GM23338 (cell line): ENCODE results near the gene TBL1XR1. TPM values are rescaled to one million over a fixed set of nuclear protein-coding genes. Genes with fewer than 3 reads are reported as not detected.
"Not testable (repeated sequence)": the region's sequence is repeated elsewhere in the genome, so short reads cannot be mapped to it uniquely, and the experiment has no call there.

Experiments used
- ATAC-seq: fragments of 200-7000 bp; cut with Tn5 transposase; 3 replicates; pipeline ENCODE4 v1.9.1; 2020
- DNase-seq: peaks from one replicate; pipeline ENCODE4 v3.0.0-alpha.2; 2015; ENCODE audit warnings: low spot score
- H2AFZ ChIP-seq: fragments of 200-600 bp; sonication (generic); 2 replicates; pipeline ENCODE4 v1.8.0; 2016; ENCODE audit warnings: antibody characterized with exemption, mild to moderate bottlenecking, moderate library complexity
- H3F3A ChIP-seq: fragments of 200-600 bp; sonication (generic); replicated peaks from 2 replicates; pipeline ENCODE4 v1.8.0; 2017; ENCODE audit warnings: antibody characterized with exemption, mixed run types, low read depth
- H3K27ac ChIP-seq: fragments of 200-600 bp; sonication (generic); 2 replicates; pipeline ENCODE4 v1.6.1; 2016; ENCODE audit warnings: low read depth
- H3K27me3 ChIP-seq: fragments of 200-600 bp; sonication (generic); 2 replicates; pipeline ENCODE4 v1.8.0; 2016; ENCODE audit warnings: mild to moderate bottlenecking, mixed run types, moderate library complexity; ENCODE audit not compliant: insufficient read depth
- H3K36me3 ChIP-seq: fragments of 200-600 bp; sonication (generic); 2 replicates; pipeline ENCODE4 v1.8.0; 2016; ENCODE audit warnings: mild to moderate bottlenecking; ENCODE audit not compliant: insufficient read depth
- H3K4me1 ChIP-seq: fragments of 200-600 bp; sonication (generic); 2 replicates; pipeline ENCODE4 v1.8.0; 2016; ENCODE audit warnings: mild to moderate bottlenecking, moderate library complexity; ENCODE audit not compliant: insufficient read depth
- H3K4me2 ChIP-seq: fragments of 200-600 bp; sonication (generic); 2 replicates; pipeline ENCODE4 v1.7.1; 2017; ENCODE audit warnings: mixed run types
- H3K4me3 ChIP-seq: fragments of 200-600 bp; sonication (generic); 2 replicates; pipeline ENCODE4 v1.6.1; 2016; ENCODE audit warnings: mixed run types
- H3K79me2 ChIP-seq: fragments of 200-600 bp; sonication (generic); replicated peaks from 2 replicates; pipeline ENCODE4 v1.8.0; 2017; ENCODE audit warnings: mild to moderate bottlenecking; ENCODE audit not compliant: insufficient read depth
- H3K9me2 ChIP-seq: fragments of 200-600 bp; sonication (generic); 2 replicates; pipeline ENCODE4 v1.8.0; 2017; ENCODE audit not compliant: insufficient read depth
- H4K20me1 ChIP-seq: fragments of 200-600 bp; sonication (generic); replicated peaks from 2 replicates; pipeline ENCODE4 v1.8.0; 2017; ENCODE audit warnings: mild to moderate bottlenecking; ENCODE audit not compliant: insufficient read depth
- H3K27ac Mint-ChIP-seq: 2 replicates; pipeline ENCODE4 v1.8.0; 2020; ENCODE audit warnings: inconsistent platforms, mild to moderate bottlenecking, moderate library complexity, mixed read lengths
- H3K27me3 Mint-ChIP-seq: 3 replicates; pipeline ENCODE4 v1.8.0; 2022; ENCODE audit warnings: low read depth, mild to moderate bottlenecking, moderate library complexity, mixed read lengths, inconsistent platforms; ENCODE audit not compliant: insufficient read depth, poor library complexity
- H3K36me3 Mint-ChIP-seq: 3 replicates; pipeline ENCODE4 v1.8.0; 2021; ENCODE audit warnings: low read depth, mild to moderate bottlenecking, inconsistent platforms, moderate library complexity, mixed read lengths
- H3K4me1 Mint-ChIP-seq: 3 replicates; pipeline ENCODE4 v1.8.0; 2020; ENCODE audit warnings: mild to moderate bottlenecking, inconsistent platforms, mixed read lengths
- H3K4me3 Mint-ChIP-seq: 3 replicates; pipeline ENCODE4 v1.8.0; 2021; ENCODE audit warnings: moderate library complexity, mild to moderate bottlenecking, inconsistent platforms, mixed read lengths
- H3K9me3 Mint-ChIP-seq: 3 replicates; pipeline ENCODE4 v1.8.0; 2020; ENCODE audit warnings: moderate library complexity, mild to moderate bottlenecking, inconsistent platforms, mixed read lengths
- CREB1 ChIP-seq: fragments of 250-450 bp; sonication (Bioruptor Pico); IDR thresholded peaks from 2 replicates; pipeline ENCODE4 v1.5.0; 2020; ENCODE audit warnings: low read depth, mild to moderate bottlenecking, moderate library complexity
- CTCF ChIP-seq, 2 experiments: fragments of 200-600 bp in 1 of 2; sonication (generic) in 1 of 2; conservative IDR thresholded peaks; 2 replicates each; pipeline versions ENCODE4 v1.5.1 to v1.6.1; 2016 to 2017; ENCODE audit warnings: antibody characterized with exemption in 2 of 2, low read depth in 2 of 2, mild to moderate bottlenecking in 2 of 2, moderate library complexity in 1 of 2
- EZH2 ChIP-seq: fragments of 200-600 bp; sonication (generic); IDR thresholded peaks from one replicate; pipeline ENCODE4 v1.8.0; 2017; ENCODE audit warnings: antibody characterized with exemption, mild to moderate bottlenecking, low read depth; ENCODE audit not compliant: unreplicated experiment
- EZH2phosphoT487 ChIP-seq: fragments of 200-600 bp; sonication (generic); IDR thresholded peaks from one replicate; pipeline ENCODE4 v1.8.1; 2018; ENCODE audit warnings: antibody characterized with exemption; ENCODE audit not compliant: unreplicated experiment
- JUNB ChIP-seq: IDR thresholded peaks from one replicate; pipeline ENCODE4 v1.6.1; 2016; ENCODE audit warnings: antibody characterized with exemption; ENCODE audit not compliant: unreplicated experiment
- NANOG ChIP-seq: IDR thresholded peaks from 2 replicates; pipeline ENCODE4 v1.6.1; 2016; ENCODE audit warnings: antibody characterized with exemption, borderline replicate concordance
- POLR2AphosphoS5 ChIP-seq: IDR thresholded peaks from 2 replicates; pipeline ENCODE4 v1.6.1; 2016; ENCODE audit warnings: antibody characterized with exemption, low read depth
- REST ChIP-seq: IDR thresholded peaks from one replicate; pipeline ENCODE4 v1.6.1; 2018; ENCODE audit warnings: antibody characterized with exemption; ENCODE audit not compliant: unreplicated experiment
- STAT1 ChIP-seq: IDR thresholded peaks from one replicate; pipeline ENCODE4 v1.6.1; 2016; ENCODE audit warnings: antibody characterized with exemption; ENCODE audit not compliant: unreplicated experiment
- ZNF114 ChIP-seq: fragments of 250-450 bp; sonication (Bioruptor Pico); IDR thresholded peaks from 2 replicates; pipeline ENCODE4 v1.5.0; 2020; ENCODE audit warnings: mild to moderate bottlenecking, moderate library complexity
- polyA plus RNA-seq: library from polyadenylated mRNA; unstranded; fragments of >200 nt; fragmentation: Nextera tagmentation; extraction: Ambion mirVana; gene quantifications from 2 replicates; pipeline ENCODE4 v1.2.1, GENCODE V29; 2016
- total RNA-seq: library from RNA; depleted of rRNA; stranded (reverse); fragments of >200 nt; shearing (Covaris generic); gene quantifications from 2 replicates; pipeline ENCODE4 v1.2.3, GENCODE V29; 2014
- TF ChIP-seq, protein P1 (sequence below): IDR thresholded peaks from 2 replicates; pipeline ENCODE4 v1.6.1; 2016; ENCODE audit warnings: antibody characterized with exemption

The TBL1XR1 gene
- total and polyA plus RNA-seq, 2 experiments from 2014 or later: 49.6 to 122 TPM

DNA sequence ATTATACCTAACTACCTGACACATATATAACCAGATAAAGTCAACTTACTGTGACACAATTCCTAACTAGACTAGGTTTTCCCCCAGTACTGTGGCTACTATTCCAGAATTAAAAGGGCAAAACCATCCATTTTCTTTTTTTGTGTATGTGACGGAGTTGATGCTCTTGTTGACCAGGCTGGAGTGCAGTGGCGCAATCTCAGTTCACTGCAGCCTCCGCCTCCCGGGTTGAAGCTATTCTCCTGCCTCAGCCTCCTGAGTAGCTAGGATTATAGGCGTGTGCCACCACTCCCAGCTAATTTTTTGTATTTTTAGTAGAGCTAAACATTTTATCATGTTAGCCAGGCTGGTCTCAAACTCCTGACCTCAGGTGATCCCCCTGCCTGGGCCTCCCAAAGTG lies 7.1 kb downstream of the TBL1XR1 start:
- H4K20me1 ChIP-seq: peaks cover 88% of the 10 kb centered on the region
- 0 out of 2 replicates have a peak overlapping the region, but pooled peaks have one; percentile 48 for H3K4me2 ChIP-seq
- H3K4me3 Mint-ChIP-seq, H2AFZ ChIP-seq, H3K36me3 ChIP-seq, H3K9me2 ChIP-seq, H3K27ac ChIP-seq, ATAC-seq, DNase-seq, H3F3A ChIP-seq, H3K27me3 Mint-ChIP-seq, H3K9me3 Mint-ChIP-seq, H3K4me3 ChIP-seq, H3K27me3 ChIP-seq: not testable (repeated sequence)
- Mint-ChIP-seq H3K36me3 (peaks cover 33% of the 10 kb centered on the region), H3K4me1 (peaks cover 53% of the 10 kb centered on the region), H3K27ac (0 out of 2 replicates have a peak overlapping the region, but pooled peaks have one; percentile 68)
- H3K4me1 ChIP-seq: peaks cover 41% of the 10 kb centered on the region
- peaks cover 100% of the 10 kb centered on the region for H3K79me2 ChIP-seq

DNA sequence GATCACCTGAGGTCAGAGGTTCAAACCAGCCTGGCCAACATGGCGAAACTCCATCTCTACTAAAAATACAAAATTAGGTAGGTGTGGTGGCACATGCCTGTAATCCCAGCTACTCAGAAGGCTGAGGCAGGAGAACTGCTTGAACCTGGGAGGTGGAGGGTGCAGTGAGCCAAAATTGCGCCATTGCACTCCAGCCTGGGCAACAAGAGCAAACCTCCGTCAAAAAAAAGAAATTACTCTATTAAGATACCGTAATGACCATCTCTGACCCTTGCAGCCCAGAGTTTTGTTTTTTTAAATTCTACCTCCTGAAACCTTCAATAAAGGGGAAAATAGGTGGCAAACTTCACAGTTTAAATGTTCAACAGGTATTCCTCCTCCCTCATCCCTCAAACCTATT lies 9.0 kb downstream of the TBL1XR1 start:
- not testable (repeated sequence) for ATAC-seq, H3K4me3 ChIP-seq, H3K9me2 ChIP-seq, DNase-seq, H3F3A ChIP-seq, H3K27ac Mint-ChIP-seq, H3K36me3 ChIP-seq, H3K4me2 ChIP-seq, H3K4me3 Mint-ChIP-seq, H3K27me3 Mint-ChIP-seq, H3K9me3 Mint-ChIP-seq, H3K27ac ChIP-seq, H2AFZ ChIP-seq, H3K27me3 ChIP-seq
- Histone ChIP-seq H4K20me1 (peaks cover 91% of the 10 kb centered on the region), H3K4me1 (peaks cover 24% of the 10 kb centered on the region), H3K79me2 (peaks cover 100% of the 10 kb centered on the region)
- Mint-ChIP-seq H3K4me1 (peaks cover 43% of the 10 kb centered on the region), H3K36me3 (peaks cover 22% of the 10 kb centered on the region)

- Histone ChIP-seq H3K27ac (no peak overlapping the region), H2AFZ (no peak overlapping the region), H3F3A (no peaks in the 10 kb centered on the region), H3K4me2 (no peak overlapping the region), H3K79me2 (peaks cover 100% of the 10 kb centered on the region), H3K4me1 (peaks cover 25% of the 10 kb centered on the region), H3K4me3 (no peak overlapping the region), H3K36me3 (no peaks in the 10 kb centered on the region), H4K20me1 (peaks cover 92% of the 10 kb centered on the region), H3K27me3 (no peaks in the 10 kb centered on the region), H3K9me2 (no peaks in the 10 kb centered on the region)
- Mint-ChIP-seq H3K9me3 (no peaks in the 10 kb centered on the region), H3K4me1 (peaks cover 38% of the 10 kb centered on the region), H3K36me3 (peaks cover 8% of the 10 kb centered on the region; the same call in 1 of the 3 replicates), H3K4me3 (no peak overlapping the region), H3K27ac (no peak overlapping the region), H3K27me3 (no peaks in the 10 kb centered on the region)
- no peak for ATAC-seq
- DNase-seq: no peak
- TF ChIP-seq POLR2AphosphoS5: no peak
- no peak for TF ChIP-seq CTCF (conservative IDR thresholded peaks at IDR 0.05; ENCODE audit: low read depth in 2 of 2)
- no peak for TF ChIP-seq ZNF114 (CRISPR knock-in tag)
- TF ChIP-seq, protein P1, sequence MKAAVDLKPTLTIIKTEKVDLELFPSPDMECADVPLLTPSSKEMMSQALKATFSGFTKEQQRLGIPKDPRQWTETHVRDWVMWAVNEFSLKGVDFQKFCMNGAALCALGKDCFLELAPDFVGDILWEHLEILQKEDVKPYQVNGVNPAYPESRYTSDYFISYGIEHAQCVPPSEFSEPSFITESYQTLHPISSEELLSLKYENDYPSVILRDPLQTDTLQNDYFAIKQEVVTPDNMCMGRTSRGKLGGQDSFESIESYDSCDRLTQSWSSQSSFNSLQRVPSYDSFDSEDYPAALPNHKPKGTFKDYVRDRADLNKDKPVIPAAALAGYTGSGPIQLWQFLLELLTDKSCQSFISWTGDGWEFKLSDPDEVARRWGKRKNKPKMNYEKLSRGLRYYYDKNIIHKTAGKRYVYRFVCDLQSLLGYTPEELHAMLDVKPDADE: no peak
- no peak for TF ChIP-seq EZH2
- no peak for TF ChIP-seq REST
- TF ChIP-seq CREB1: no peak
- TF ChIP-seq STAT1: no peak
- TF ChIP-seq NANOG: no peak
- TF ChIP-seq EZH2phosphoT487: no peak
- TF ChIP-seq JUNB: no peak
Measured at GRCh38 chr3:177186306-177186705, 11.0 kb downstream of the TBL1XR1 start.
